Measurements from ENCODE around the gene TEX26. TPM values are rescaled to one million over a fixed set of nuclear protein-coding genes. Genes with fewer than 3 reads are reported as not detected.
A peak's percentile ranks its signal among the peaks of the same experiment; 100 is the strongest.

Gene TEX26
- total RNA-seq, 6 experiments from 2014 or later = not detected

DNA sequence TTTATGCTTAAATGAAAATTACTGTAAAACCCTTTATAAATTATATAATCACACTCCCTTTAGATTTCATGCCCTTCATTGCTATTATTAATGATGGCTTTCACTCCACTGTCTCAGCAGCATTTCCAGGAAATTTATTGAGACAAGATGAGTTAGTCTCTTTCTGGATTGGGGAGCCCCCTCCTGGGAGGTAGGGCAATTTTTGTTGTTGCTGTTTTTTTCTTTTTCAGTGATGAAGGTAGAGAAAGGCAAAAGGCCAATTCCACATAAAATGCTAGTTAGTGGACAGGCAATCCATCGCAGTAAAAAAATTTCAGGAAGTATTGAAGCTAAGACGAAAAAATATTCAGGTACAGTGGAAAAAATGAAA lies 80.2 kb downstream of the TEX26 start:
- H3K4me3 Mint-ChIP-seq = no peak overlapping the region
- DNase-seq = peak; percentile 11
- no peak overlapping the region for H3K27ac Mint-ChIP-seq
- H3K9me3 Mint-ChIP-seq = peaks cover 1% of the 10 kb centered on the region; the same call in 1 of the 2 replicates
- peaks cover 24% of the 10 kb centered on the region for H3K27me3 Mint-ChIP-seq (ENCODE audit: insufficient read depth)
- TF ChIP-seq, protein P1, sequence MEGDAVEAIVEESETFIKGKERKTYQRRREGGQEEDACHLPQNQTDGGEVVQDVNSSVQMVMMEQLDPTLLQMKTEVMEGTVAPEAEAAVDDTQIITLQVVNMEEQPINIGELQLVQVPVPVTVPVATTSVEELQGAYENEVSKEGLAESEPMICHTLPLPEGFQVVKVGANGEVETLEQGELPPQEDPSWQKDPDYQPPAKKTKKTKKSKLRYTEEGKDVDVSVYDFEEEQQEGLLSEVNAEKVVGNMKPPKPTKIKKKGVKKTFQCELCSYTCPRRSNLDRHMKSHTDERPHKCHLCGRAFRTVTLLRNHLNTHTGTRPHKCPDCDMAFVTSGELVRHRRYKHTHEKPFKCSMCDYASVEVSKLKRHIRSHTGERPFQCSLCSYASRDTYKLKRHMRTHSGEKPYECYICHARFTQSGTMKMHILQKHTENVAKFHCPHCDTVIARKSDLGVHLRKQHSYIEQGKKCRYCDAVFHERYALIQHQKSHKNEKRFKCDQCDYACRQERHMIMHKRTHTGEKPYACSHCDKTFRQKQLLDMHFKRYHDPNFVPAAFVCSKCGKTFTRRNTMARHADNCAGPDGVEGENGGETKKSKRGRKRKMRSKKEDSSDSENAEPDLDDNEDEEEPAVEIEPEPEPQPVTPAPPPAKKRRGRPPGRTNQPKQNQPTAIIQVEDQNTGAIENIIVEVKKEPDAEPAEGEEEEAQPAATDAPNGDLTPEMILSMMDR (IDR thresholded peaks at IDR 0.05) = peak; percentile 73
- peaks cover 5% of the 10 kb centered on the region; the same call in 1 of the 2 replicates for H3K4me1 Mint-ChIP-seq (ENCODE audit: low read depth)
- no peaks in the 10 kb centered on the region for H3K36me3 Mint-ChIP-seq (ENCODE audit: low read depth)

DNA sequence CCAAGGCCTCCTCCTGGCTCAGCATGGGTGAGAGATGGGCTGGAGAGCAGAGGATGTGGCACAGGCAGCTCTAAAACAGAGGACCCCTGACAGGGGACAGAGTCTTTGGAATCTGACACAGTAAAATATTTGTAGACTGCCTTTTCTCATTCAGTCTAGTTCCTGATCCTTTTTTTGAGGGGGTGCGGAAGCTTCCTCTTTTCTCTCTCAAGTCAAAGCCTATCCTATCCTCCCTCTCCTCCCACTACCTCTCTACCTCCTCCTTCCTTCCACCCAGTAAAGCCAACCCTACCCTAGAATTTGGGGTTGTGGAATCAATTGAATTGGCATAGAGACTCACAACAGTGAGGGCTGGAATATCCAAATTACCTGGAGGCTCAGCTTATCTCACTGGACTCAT lies 82.0 kb downstream of the TEX26 start:
- no peaks in the 10 kb centered on the region for H3K36me3 Mint-ChIP-seq (ENCODE audit: low read depth)
- no peak for DNase-seq
- no peaks in the 10 kb centered on the region for H3K4me1 Mint-ChIP-seq (ENCODE audit: low read depth)
- no peak overlapping the region for H3K27ac Mint-ChIP-seq
- H3K27me3 Mint-ChIP-seq (ENCODE audit: insufficient read depth) = peaks cover 25% of the 10 kb centered on the region
- peaks cover 7% of the 10 kb centered on the region; the same call in 1 of the 2 replicates for H3K9me3 Mint-ChIP-seq
- no peak overlapping the region for H3K4me3 Mint-ChIP-seq
- TF ChIP-seq, protein P1 (IDR thresholded peaks at IDR 0.05) = no peak

DNA sequence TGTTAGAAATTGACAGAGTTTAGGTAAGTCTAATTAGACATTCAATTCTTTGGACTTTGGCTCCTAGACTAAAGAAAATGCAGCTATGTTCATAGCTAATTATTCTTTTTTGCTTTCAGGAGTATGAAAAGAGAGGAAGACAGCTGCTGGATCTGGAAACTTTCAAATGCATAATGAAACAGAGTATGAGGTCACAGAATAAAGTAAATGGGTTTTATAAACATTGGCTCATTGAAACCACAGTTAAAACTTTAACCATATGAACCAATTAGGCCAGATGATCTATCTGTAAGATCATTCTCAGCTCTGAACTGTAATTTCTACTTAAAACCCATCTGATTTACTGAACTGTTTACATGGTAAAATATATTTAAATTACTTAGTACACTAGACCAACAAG lies 82.7 kb downstream of the TEX26 start:
- TF ChIP-seq, protein P1 (IDR thresholded peaks at IDR 0.05) = no peak
- Mint-ChIP-seq H3K27ac (no peak overlapping the region), H3K9me3 (peaks cover 7% of the 10 kb centered on the region; the same call in 1 of the 2 replicates), H3K36me3 (ENCODE audit: low read depth) (no peaks in the 10 kb centered on the region), H3K4me1 (ENCODE audit: low read depth) (no peaks in the 10 kb centered on the region), H3K4me3 (no peak overlapping the region), H3K27me3 (ENCODE audit: insufficient read depth) (peaks cover 23% of the 10 kb centered on the region)
- no peak for DNase-seq

DNA sequence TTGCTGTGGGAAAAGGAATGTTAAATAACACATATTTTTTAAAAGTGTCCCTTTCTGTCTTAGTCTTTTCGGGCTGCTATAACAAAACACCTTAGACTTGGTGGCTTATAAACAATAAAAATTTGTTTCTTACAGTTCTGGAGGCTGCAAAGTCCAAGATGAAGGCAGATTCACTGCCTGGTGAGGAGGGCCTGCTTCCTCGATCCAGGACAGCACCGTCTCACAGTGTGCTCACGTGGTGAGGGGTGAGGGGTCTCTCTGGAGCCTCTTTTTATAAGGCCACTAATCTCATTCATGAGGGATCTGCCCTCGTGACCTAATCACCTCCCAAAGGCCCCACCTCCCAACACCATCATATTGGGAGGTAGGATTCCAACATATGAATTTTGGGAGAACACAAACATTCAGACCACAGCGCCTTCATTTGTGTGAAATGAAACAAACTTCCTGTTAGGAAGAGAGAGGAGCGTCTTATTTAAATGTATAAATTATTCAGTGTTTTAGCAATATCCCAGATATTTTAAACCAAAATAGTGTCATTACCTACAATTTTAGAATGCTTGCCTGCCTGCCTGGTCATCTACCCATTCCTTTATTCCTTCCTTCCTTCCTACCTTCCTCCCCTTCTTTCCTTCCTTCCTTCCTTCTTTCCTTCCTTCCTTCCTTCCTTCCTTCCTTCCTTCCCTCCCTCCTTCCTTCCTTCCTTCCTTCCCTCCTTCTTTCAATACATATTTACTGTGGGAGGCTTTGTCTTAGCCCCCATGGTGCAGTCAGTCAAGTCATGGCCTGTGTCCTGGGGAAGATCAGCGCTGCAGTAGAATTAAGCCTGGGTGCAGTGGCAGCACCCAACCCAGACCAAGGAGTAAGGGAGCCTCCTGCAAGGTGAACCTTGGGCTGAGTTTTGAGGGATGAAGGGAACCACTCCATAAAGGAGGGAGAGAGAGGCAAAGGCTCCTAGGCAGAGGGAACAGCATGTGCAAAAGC lies 84.2 kb downstream of the TEX26 start:
- Mint-ChIP-seq H3K27ac (no peak overlapping the region), H3K4me1 (ENCODE audit: low read depth) (peaks cover 6% of the 10 kb centered on the region; the same call in 1 of the 2 replicates), H3K27me3 (ENCODE audit: insufficient read depth) (peaks cover 25% of the 10 kb centered on the region), H3K9me3 (peaks cover 7% of the 10 kb centered on the region; the same call in 1 of the 2 replicates), H3K36me3 (ENCODE audit: low read depth) (no peaks in the 10 kb centered on the region), H3K4me3 (no peak overlapping the region)
- TF ChIP-seq, protein P1 (IDR thresholded peaks at IDR 0.05) = no peak
- DNase-seq = no peak

DNA sequence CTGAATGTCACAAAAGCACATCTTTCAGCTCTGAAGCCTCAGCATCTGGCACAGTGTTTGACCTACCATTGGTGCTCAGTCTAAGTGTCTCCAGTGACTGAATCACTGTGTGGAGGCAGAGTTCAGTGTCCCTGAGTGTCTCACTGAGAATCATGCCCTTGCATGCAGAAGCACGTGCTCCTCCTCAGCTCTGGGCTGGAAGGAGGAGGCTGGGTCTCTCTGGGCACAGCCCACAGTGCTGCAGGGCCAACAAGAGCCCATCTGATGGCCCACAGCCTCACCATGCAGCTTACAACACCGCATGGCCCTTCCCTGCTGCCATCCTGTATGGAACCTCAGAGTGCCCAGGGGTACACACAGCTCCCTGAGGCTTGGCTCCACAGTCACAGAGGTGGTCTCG lies 86.1 kb downstream of the TEX26 start:
- Mint-ChIP-seq H3K27ac (no peak overlapping the region), H3K4me1 (ENCODE audit: low read depth) (peaks cover 16% of the 10 kb centered on the region), H3K27me3 (ENCODE audit: insufficient read depth) (peaks cover 25% of the 10 kb centered on the region), H3K9me3 (peaks cover 7% of the 10 kb centered on the region; the same call in 1 of the 2 replicates), H3K4me3 (no peak overlapping the region), H3K36me3 (ENCODE audit: low read depth) (no peaks in the 10 kb centered on the region)
- no peak for DNase-seq
- TF ChIP-seq, protein P1 (IDR thresholded peaks at IDR 0.05) = no peak
